ENCODE measurements around the gene PACS1.

The PACS1 gene

DNA sequence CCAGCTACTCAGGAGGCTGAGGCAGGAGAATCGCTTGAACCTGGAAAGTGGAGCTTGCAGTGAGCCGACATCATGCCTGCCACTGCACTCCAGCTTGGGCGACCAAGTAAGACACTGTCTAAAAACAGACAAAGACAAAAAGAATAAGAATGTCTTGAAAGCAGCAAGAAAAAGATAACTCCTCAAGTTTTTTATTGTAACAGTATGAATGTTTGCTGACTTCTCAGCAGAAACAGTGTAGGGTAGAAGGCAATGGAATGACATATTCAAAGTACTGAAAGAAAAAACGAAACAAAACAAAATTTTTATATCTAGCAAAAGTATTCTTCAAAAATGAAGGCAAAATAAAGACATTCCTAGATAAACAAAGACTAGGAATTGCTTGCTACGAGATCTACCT lies 76.9 kb downstream of the PACS1 start:
- TF ChIP-seq, protein P1, sequence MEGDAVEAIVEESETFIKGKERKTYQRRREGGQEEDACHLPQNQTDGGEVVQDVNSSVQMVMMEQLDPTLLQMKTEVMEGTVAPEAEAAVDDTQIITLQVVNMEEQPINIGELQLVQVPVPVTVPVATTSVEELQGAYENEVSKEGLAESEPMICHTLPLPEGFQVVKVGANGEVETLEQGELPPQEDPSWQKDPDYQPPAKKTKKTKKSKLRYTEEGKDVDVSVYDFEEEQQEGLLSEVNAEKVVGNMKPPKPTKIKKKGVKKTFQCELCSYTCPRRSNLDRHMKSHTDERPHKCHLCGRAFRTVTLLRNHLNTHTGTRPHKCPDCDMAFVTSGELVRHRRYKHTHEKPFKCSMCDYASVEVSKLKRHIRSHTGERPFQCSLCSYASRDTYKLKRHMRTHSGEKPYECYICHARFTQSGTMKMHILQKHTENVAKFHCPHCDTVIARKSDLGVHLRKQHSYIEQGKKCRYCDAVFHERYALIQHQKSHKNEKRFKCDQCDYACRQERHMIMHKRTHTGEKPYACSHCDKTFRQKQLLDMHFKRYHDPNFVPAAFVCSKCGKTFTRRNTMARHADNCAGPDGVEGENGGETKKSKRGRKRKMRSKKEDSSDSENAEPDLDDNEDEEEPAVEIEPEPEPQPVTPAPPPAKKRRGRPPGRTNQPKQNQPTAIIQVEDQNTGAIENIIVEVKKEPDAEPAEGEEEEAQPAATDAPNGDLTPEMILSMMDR (IDR thresholded peaks at IDR 0.05; ENCODE audit: low read depth, low read length, missing control alignments), result no peak
- no peak overlapping the region for H3K4me3 ChIP-seq (ENCODE audit: low read depth, low read length)
- no peak for DNase-seq (ENCODE audit: low read depth)
- in situ Hi-C loops (cut with HindIII; ENCODE audit: low sequenced_read_pairs), result no loop called here

GRCh38 chr11:66150140-66150539 lies 80.1 kb downstream of the PACS1 start:
- in situ Hi-C loops (cut with HindIII; ENCODE audit: low sequenced_read_pairs), result no loop called here
- H3K4me3 ChIP-seq (ENCODE audit: low read depth, low read length), result no peak overlapping the region
- DNase-seq (ENCODE audit: low read depth), result no peak
- TF ChIP-seq, protein P1 (IDR thresholded peaks at IDR 0.05; ENCODE audit: low read depth, low read length, missing control alignments), result no peak

- TF ChIP-seq, protein P1 (IDR thresholded peaks at IDR 0.05; ENCODE audit: low read depth, low read length, missing control alignments), result no peak
- no peak overlapping the region for H3K4me3 ChIP-seq (ENCODE audit: low read depth, low read length)
- DNase-seq (ENCODE audit: low read depth), result no peak
- in situ Hi-C loops (cut with HindIII; ENCODE audit: low sequenced_read_pairs), result no loop called here
These were observed 80.7 kb downstream of the PACS1 start for GRCh38 chr11:66150725-66151124.

DNA sequence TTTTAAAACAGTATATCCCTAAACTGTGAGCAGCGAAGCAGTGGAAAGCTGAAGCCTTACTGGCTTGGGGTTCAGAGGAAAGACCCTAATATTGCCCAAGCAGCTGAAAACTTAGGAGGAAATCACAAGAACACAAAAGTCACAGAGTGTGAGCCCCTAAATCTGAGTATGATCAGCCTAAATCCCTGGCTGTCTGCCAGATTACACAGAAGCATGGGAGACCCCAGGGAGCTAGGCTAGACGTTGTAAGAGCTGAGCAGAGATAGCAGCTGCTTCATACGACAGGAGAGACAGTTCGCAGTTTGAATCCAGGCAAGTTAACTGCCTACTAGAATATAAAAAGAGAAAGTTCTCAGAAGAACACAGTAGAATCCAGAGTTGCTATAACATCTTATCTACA lies 81.2 kb downstream of the PACS1 start:
- TF ChIP-seq, protein P1 (IDR thresholded peaks at IDR 0.05; ENCODE audit: low read depth, low read length, missing control alignments), result no peak
- H3K4me3 ChIP-seq (ENCODE audit: low read depth, low read length), result no peak overlapping the region
- DNase-seq (ENCODE audit: low read depth), result no peak
- in situ Hi-C loops (cut with HindIII; ENCODE audit: low sequenced_read_pairs), result no loop called here

DNA sequence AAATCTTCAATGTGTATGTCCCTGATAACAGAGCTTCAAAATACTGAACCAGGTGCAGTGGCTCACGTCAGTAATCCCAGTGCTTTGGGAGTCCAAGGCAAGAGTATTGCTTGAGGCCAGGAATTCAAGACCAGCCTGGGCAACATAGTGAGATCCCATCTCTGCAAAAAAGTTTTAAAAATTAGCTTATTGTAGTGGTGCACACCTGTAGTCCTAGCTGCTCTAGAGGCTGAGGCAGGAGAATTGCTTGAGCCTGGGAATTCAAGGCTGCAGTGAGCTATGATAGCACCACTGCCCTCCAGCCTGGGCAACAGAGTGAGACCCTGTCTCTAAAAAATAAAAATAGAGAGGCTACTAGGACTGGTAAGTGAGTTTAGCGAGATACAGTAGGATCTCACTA lies 84.0 kb downstream of the PACS1 start:
- TF ChIP-seq, protein P1 (IDR thresholded peaks at IDR 0.05; ENCODE audit: low read depth, low read length, missing control alignments), result no peak
- in situ Hi-C loops (cut with HindIII; ENCODE audit: low sequenced_read_pairs), result no loop called here

DNA sequence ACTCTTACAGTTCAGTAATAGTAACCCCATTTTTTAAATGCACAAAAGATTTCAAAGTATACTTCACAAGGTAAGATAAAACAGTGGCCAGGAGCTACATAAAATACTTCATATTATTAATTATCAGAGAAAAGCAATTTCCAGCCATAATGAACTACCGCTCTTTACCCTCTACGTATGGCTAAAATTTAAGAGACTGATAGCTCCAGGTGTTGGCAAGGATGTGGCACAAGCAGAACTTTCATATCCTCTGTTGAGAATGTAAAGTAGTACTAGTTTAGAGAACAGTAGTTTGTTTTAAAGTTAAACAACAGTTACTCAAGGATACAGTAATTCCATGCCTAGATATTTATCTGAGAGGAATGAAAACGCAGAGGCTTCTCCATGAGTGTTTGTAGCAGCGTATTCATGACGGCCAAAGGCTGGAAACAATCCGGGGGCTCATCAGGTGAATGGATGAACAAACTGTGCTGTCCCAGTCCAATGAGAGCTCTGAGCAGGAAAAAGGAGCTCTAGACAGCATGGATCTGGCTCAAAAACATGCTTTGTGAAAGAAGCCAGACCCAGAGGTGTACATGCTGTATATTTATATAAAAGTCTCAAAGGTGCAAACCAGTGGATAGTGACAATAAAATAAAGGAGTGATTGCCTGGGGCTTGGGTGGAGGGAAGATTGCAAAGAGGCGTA lies 85.5 kb downstream of the PACS1 start:
- in situ Hi-C loops (cut with HindIII; ENCODE audit: low sequenced_read_pairs), result no loop called here
- no peak overlapping the region for H3K4me3 ChIP-seq (ENCODE audit: low read depth, low read length)
- TF ChIP-seq, protein P1 (IDR thresholded peaks at IDR 0.05; ENCODE audit: low read depth, low read length, missing control alignments), result no peak
- no peak for DNase-seq (ENCODE audit: low read depth)

More for the DNA sequence above, 84.0 kb downstream of the PACS1 start:
- DNase-seq (ENCODE audit: low read depth), result no peak
- H3K4me3 ChIP-seq (ENCODE audit: low read depth, low read length), result no peak overlapping the region
